Liver (tissue), 9 donors: ENCODE data around the gene SOCS4. TPM values are rescaled to one million over a fixed set of nuclear protein-coding genes. Genes with fewer than 3 reads are reported as not detected.

Source experiments
- DNase-seq: peaks from one replicate; pipeline ENCODE4 v3.0.0-alpha.2; 2017; ENCODE audit warnings: low spot score
- H3K27ac ChIP-seq, 2 donors: one replicate each; pipeline ENCODE4 v1.7.0; 2013; ENCODE audit warnings: inconsistent platforms in 2 of 2, low read length in 2 of 2, control low read depth in 1 of 2, low read depth in 1 of 2, mild to moderate bottlenecking in 1 of 2
- H3K27me3 ChIP-seq, 4 donors: one replicate each; pipeline versions ENCODE4 v1.6.1 to v1.7.0; 2013; ENCODE audit warnings: low read length in 3 of 4, inconsistent platforms in 1 of 4, mild to moderate bottlenecking in 1 of 4, moderate library complexity in 1 of 4; ENCODE audit not compliant: control insufficient read depth in 4 of 4, insufficient read depth in 4 of 4
- H3K36me3 ChIP-seq, 4 donors: one replicate each; pipeline versions ENCODE4 v1.6.1 to v1.7.0; 2013; ENCODE audit warnings: low read length in 3 of 4, mild to moderate bottlenecking in 3 of 4, low read depth in 1 of 4, moderate library complexity in 1 of 4; ENCODE audit not compliant: control insufficient read depth in 4 of 4, insufficient read depth in 3 of 4
- H3K4me1 ChIP-seq, 4 donors: one replicate each; pipeline versions ENCODE4 v1.6.1 to v1.7.0; 2013; ENCODE audit warnings: low read length in 3 of 4, mild to moderate bottlenecking in 3 of 4, moderate library complexity in 1 of 4; ENCODE audit not compliant: control insufficient read depth in 4 of 4, insufficient read depth in 4 of 4
- H3K4me3 ChIP-seq, 3 donors: one replicate each; pipeline versions ENCODE4 v1.6.1 to v1.7.0; 2013; ENCODE audit warnings: low read length in 3 of 3, control low read depth in 1 of 3, low read depth in 1 of 3, mild to moderate bottlenecking in 1 of 3
- H3K9ac ChIP-seq, 2 donors: one replicate each; pipeline ENCODE4 v1.7.0; 2013; ENCODE audit warnings: low read length in 2 of 2, mild to moderate bottlenecking in 2 of 2, moderate library complexity in 2 of 2, control low read depth in 1 of 2, low read depth in 1 of 2
- H3K9me3 ChIP-seq, 4 donors: one replicate each; pipeline versions ENCODE4 v1.6.1 to v1.7.0; 2013; ENCODE audit warnings: low read length in 3 of 4; ENCODE audit not compliant: control insufficient read depth in 4 of 4
- EGR1 ChIP-seq, 2 donors: IDR thresholded peaks; 2 replicates each; pipeline ENCODE4 v1.6.1; 2016 to 2018; ENCODE audit warnings: antibody characterized with exemption in 2 of 2, low read depth in 2 of 2
- FOXA1 ChIP-seq: IDR thresholded peaks from 2 replicates; pipeline ENCODE4 v1.6.1; 2016; ENCODE audit warnings: antibody characterized with exemption
- FOXA2 ChIP-seq: IDR thresholded peaks from 2 replicates; pipeline ENCODE4 v1.6.1; 2016; ENCODE audit warnings: antibody characterized with exemption
- GABPA ChIP-seq, 2 donors: IDR thresholded peaks in 1 of 2; conservative IDR thresholded peaks in 1 of 2; 2 replicates each; pipeline ENCODE4 v1.6.1; 2016; ENCODE audit warnings: antibody characterized with exemption in 2 of 2, mild to moderate bottlenecking in 1 of 2, moderate library complexity in 1 of 2
- HNF4A ChIP-seq, 2 donors: conservative IDR thresholded peaks; 2 replicates each; pipeline ENCODE4 v1.6.1; 2016; ENCODE audit warnings: antibody characterized with exemption in 2 of 2, mild to moderate bottlenecking in 2 of 2
- JUND ChIP-seq, 2 donors: IDR thresholded peaks; 2 replicates each; pipeline ENCODE4 v1.6.1; 2016; ENCODE audit warnings: antibody characterized with exemption in 2 of 2
- RAD21 ChIP-seq, 2 donors: IDR thresholded peaks; 2 replicates each; pipeline ENCODE4 v1.6.1; 2016; ENCODE audit warnings: antibody characterized with exemption in 2 of 2, mild to moderate bottlenecking in 2 of 2
- RXRA ChIP-seq, 2 donors: IDR thresholded peaks; 2 replicates each; pipeline ENCODE4 v1.6.1; 2017 to 2018; ENCODE audit warnings: antibody characterized with exemption in 2 of 2, mild to moderate bottlenecking in 1 of 2
- SP1 ChIP-seq: IDR thresholded peaks from 2 replicates; pipeline ENCODE4 v1.6.1; 2018; ENCODE audit warnings: antibody characterized with exemption, mild to moderate bottlenecking
- TAF1 ChIP-seq: conservative IDR thresholded peaks from 2 replicates; pipeline ENCODE4 v1.6.1; 2016; ENCODE audit warnings: antibody characterized with exemption, mild to moderate bottlenecking
- YY1 ChIP-seq: IDR thresholded peaks from 2 replicates; pipeline ENCODE4 v1.6.1; 2016; ENCODE audit warnings: antibody characterized with exemption, mild to moderate bottlenecking
- WGBS: extraction: QIAGEN DNeasy Blood & Tissue Kit; methylation state at CpG from one replicate; pipeline ENCODE4 v1.1.7; 2013; 5-methylcytosine and 5-hydroxymethylcytosine counted together
- polyA plus RNA-seq, 2 donors: library from polyadenylated mRNA; stranded (reverse) in 1 of 2; unstranded in 1 of 2; fragments of 200-250 nt in 1 of 2; fragments of >200 nt in 1 of 2; fragmentation: Nextera tagmentation in 1 of 2; extraction: Ambion mirVana in 1 of 2; gene quantifications; one replicate each; pipeline versions ENCODE4 v1.2.1 to v1.2.3, GENCODE V29; 2013 to 2015
- total RNA-seq, 2 donors: library from RNA; depleted of rRNA; stranded (reverse); fragments of >200 nt; gene quantifications; one replicate each; pipeline ENCODE4 v1.2.3, GENCODE V29; 2014
- TF ChIP-seq, protein P1 (sequence below): IDR thresholded peaks from 2 replicates; pipeline ENCODE4 v1.6.1; 2016; ENCODE audit warnings: antibody characterized with exemption, mild to moderate bottlenecking
- TF ChIP-seq, protein P2 (sequence below): IDR thresholded peaks from 2 replicates; pipeline ENCODE4 v1.6.1; 2016; ENCODE audit warnings: antibody characterized with exemption
- TF ChIP-seq, protein P3 (sequence below): IDR thresholded peaks from 2 replicates; pipeline ENCODE4 v1.6.1; 2016; ENCODE audit warnings: antibody characterized with exemption
- TF ChIP-seq, protein P4 (sequence below): IDR thresholded peaks from 2 replicates; pipeline ENCODE4 v1.6.1; 2016; ENCODE audit warnings: antibody characterized with exemption
- TF ChIP-seq, protein P5 (sequence below): fragments of 150-350 bp; IDR thresholded peaks from 2 replicates; pipeline ENCODE4 v1.5.1; 2017; ENCODE audit warnings: improper control_type of control experiment, low read depth, low read length; ENCODE audit not compliant: missing input control
- donor health status: healthy.
- donor health status: healthy.
- donor health status: healthy.
- donor health status: healthy.
- donor health status: healthy.

Gene SOCS4
- total and polyA plus RNA-seq, 4 donors: 2.2 to 7.4 (median 6.0) TPM

DNA sequence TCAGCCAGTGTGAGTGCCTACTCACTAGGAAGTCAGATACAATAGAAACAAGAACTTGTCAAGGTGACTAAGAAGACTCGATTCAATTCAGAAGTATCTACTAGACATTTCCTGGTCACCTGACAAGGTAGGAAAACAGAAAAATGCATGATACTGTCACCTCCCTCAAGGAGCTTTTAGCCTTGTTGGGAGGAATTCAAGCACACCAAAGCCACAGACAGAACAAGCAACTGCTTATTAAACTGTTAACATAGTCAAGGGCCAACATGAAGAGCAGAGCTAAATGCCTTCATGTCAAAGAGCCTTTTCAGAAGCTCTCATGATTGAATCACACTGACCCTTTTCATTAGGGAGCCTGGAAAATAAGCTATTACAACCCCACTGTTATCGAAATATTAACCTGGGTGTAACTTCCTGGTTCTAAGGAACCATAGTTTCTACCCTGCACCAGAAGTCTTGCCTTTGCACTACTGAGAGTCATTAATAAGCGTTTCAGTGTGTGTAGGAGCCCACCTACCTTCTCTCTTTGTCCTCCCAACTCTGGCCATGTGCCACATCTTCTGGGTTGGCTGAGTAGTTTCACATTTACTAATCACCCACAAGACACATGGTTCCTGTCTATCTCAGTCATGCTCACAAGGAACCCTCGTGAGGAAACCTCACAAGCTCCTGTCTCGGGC is 71.0 kb downstream of the SOCS4 start:
- WGBS: 73% methylated on average over 5 of the region's 5 CpGs
- no peaks in the 10 kb centered on the region for H3K36me3 ChIP-seq
- no peak overlapping the region for H3K4me3 ChIP-seq
- H3K27ac ChIP-seq: no peak overlapping the region
- DNase-seq: no peak
- H3K9me3 ChIP-seq: no peaks in the 10 kb centered on the region
- TF ChIP-seq HNF4A (conservative IDR thresholded peaks at IDR 0.05): no peak
- no peak for TF ChIP-seq JUND (IDR thresholded peaks at IDR 0.05)
- TF ChIP-seq GABPA (IDR thresholded peaks at IDR 0.05 in 1 of 2, conservative IDR thresholded peaks at IDR 0.05 in 1 of 2): no peak
- TF ChIP-seq YY1: no peak
- TF ChIP-seq, protein P1, sequence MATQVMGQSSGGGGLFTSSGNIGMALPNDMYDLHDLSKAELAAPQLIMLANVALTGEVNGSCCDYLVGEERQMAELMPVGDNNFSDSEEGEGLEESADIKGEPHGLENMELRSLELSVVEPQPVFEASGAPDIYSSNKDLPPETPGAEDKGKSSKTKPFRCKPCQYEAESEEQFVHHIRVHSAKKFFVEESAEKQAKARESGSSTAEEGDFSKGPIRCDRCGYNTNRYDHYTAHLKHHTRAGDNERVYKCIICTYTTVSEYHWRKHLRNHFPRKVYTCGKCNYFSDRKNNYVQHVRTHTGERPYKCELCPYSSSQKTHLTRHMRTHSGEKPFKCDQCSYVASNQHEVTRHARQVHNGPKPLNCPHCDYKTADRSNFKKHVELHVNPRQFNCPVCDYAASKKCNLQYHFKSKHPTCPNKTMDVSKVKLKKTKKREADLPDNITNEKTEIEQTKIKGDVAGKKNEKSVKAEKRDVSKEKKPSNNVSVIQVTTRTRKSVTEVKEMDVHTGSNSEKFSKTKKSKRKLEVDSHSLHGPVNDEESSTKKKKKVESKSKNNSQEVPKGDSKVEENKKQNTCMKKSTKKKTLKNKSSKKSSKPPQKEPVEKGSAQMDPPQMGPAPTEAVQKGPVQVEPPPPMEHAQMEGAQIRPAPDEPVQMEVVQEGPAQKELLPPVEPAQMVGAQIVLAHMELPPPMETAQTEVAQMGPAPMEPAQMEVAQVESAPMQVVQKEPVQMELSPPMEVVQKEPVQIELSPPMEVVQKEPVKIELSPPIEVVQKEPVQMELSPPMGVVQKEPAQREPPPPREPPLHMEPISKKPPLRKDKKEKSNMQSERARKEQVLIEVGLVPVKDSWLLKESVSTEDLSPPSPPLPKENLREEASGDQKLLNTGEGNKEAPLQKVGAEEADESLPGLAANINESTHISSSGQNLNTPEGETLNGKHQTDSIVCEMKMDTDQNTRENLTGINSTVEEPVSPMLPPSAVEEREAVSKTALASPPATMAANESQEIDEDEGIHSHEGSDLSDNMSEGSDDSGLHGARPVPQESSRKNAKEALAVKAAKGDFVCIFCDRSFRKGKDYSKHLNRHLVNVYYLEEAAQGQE: no peak
- no peak for TF ChIP-seq SP1
- TF ChIP-seq FOXA2: no peak
- TF ChIP-seq FOXA1: no peak
- TF ChIP-seq, protein P2, sequence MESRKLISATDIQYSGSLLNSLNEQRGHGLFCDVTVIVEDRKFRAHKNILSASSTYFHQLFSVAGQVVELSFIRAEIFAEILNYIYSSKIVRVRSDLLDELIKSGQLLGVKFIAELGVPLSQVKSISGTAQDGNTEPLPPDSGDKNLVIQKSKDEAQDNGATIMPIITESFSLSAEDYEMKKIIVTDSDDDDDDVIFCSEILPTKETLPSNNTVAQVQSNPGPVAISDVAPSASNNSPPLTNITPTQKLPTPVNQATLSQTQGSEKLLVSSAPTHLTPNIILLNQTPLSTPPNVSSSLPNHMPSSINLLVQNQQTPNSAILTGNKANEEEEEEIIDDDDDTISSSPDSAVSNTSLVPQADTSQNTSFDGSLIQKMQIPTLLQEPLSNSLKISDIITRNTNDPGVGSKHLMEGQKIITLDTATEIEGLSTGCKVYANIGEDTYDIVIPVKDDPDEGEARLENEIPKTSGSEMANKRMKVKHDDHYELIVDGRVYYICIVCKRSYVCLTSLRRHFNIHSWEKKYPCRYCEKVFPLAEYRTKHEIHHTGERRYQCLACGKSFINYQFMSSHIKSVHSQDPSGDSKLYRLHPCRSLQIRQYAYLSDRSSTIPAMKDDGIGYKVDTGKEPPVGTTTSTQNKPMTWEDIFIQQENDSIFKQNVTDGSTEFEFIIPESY: no peak
- TF ChIP-seq TAF1: no peak
- H3K4me1 ChIP-seq: peaks cover 2 to 12% (median 4%) of the 10 kb centered on the region in 4 donors
- no peaks in the 10 kb centered on the region for H3K27me3 ChIP-seq
- H3K9ac ChIP-seq: no peak overlapping the region

DNA sequence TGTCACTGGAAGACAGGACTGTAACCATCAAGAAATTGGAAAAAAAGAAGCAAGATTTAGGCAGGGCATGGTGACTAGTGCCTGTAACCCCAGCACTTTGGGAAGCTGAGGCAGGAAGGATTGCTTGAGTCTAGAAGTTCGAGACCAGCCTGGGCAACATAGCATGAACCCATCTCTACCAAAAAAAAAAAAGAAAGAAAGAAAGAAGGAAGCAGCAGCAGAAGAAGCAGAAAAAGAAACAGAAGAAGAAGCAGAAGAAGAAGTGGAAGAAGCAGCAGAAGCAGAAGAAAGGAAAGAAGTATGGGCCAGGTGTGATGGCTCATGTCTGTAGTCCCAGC is 71.5 kb downstream of the SOCS4 start:
- Histone ChIP-seq H3K27ac (no peak overlapping the region), H3K9me3 (no peaks in the 10 kb centered on the region), H3K36me3 (no peaks in the 10 kb centered on the region), H3K27me3 (no peaks in the 10 kb centered on the region), H3K4me1 (peaks cover 2 to 12% (median 4%) of the 10 kb centered on the region in 4 donors), H3K9ac (no peak overlapping the region), H3K4me3 (no peak overlapping the region)
- TF ChIP-seq, protein P3, sequence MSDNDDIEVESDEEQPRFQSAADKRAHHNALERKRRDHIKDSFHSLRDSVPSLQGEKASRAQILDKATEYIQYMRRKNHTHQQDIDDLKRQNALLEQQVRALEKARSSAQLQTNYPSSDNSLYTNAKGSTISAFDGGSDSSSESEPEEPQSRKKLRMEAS: no peak
- TF ChIP-seq, protein P4, sequence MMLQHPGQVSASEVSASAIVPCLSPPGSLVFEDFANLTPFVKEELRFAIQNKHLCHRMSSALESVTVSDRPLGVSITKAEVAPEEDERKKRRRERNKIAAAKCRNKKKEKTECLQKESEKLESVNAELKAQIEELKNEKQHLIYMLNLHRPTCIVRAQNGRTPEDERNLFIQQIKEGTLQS: no peak
- TF ChIP-seq TAF1 (no peak), RXRA (IDR thresholded peaks at IDR 0.05) (no peak), YY1 (no peak), RAD21 (IDR thresholded peaks at IDR 0.05) (no peak), JUND (IDR thresholded peaks at IDR 0.05) (no peak), EGR1 (IDR thresholded peaks at IDR 0.05; ENCODE audit: low read depth in 2 of 2) (no peak), GABPA (IDR thresholded peaks at IDR 0.05 in 1 of 2, conservative IDR thresholded peaks at IDR 0.05 in 1 of 2) (no peak), FOXA2 (no peak), HNF4A (conservative IDR thresholded peaks at IDR 0.05) (no peak)
- TF ChIP-seq, protein P1: no peak
- TF ChIP-seq, protein P5, sequence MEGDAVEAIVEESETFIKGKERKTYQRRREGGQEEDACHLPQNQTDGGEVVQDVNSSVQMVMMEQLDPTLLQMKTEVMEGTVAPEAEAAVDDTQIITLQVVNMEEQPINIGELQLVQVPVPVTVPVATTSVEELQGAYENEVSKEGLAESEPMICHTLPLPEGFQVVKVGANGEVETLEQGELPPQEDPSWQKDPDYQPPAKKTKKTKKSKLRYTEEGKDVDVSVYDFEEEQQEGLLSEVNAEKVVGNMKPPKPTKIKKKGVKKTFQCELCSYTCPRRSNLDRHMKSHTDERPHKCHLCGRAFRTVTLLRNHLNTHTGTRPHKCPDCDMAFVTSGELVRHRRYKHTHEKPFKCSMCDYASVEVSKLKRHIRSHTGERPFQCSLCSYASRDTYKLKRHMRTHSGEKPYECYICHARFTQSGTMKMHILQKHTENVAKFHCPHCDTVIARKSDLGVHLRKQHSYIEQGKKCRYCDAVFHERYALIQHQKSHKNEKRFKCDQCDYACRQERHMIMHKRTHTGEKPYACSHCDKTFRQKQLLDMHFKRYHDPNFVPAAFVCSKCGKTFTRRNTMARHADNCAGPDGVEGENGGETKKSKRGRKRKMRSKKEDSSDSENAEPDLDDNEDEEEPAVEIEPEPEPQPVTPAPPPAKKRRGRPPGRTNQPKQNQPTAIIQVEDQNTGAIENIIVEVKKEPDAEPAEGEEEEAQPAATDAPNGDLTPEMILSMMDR: no peak
- TF ChIP-seq, protein P2: no peak
- DNase-seq: no peak
- WGBS: 92% methylated on average over 1 of the region's 1 CpG
